ENCODE results near the gene SLC2A8. TPM values are rescaled to one million over a fixed set of nuclear protein-coding genes. Genes with fewer than 3 reads are reported as not detected.

Gene SLC2A8
- total RNA-seq, 1 donor from 2014 or later, result 75.7 TPM

DNA sequence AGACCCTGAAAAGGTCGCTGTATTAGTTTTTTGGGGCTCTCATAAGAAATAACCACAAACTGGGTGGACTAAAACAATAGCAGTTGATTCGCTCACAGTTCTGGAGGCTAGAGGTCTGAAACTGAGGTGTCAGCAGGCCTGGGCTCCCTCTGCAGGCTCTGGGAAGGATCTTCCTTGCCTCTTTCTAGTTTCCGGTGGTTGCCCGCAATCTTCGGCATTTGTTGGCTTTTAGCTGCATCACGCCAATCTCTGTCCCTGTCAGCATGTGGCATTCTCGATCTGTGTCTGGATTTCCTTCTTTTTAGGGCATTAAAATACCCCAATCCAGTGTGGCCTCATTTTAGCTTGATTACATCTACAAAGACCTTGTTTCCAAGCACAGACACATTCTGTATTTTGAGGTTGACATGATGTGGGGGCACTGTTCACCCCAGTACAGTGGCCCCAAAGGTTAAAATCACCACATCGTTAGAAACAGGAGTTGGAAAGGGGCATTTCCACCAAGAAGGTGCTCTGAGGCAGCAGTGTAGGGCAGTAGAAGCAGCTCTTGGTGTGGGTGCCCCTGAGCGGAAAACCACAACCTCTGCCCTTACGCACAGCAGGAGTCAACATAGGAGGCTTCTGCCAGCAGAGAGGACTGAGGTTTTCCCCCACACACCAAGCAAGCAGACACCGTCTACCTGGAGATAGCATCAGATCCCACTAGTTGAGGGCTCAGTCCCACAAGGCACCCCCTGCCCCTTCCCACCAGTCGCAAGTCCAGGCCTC lies 40.7 kb downstream of the SLC2A8 start:
- Histone ChIP-seq H3K4me3 (no peak overlapping the region), H3K27ac (no peak overlapping the region), H3K4me1 (no peaks in the 10 kb centered on the region), H3K9me3 (no peaks in the 10 kb centered on the region), H3K27me3 (no peaks in the 10 kb centered on the region), H3K36me3 (peaks cover 89 to 96% of the 10 kb centered on the region in 2 donors)
- TF ChIP-seq, protein P1, sequence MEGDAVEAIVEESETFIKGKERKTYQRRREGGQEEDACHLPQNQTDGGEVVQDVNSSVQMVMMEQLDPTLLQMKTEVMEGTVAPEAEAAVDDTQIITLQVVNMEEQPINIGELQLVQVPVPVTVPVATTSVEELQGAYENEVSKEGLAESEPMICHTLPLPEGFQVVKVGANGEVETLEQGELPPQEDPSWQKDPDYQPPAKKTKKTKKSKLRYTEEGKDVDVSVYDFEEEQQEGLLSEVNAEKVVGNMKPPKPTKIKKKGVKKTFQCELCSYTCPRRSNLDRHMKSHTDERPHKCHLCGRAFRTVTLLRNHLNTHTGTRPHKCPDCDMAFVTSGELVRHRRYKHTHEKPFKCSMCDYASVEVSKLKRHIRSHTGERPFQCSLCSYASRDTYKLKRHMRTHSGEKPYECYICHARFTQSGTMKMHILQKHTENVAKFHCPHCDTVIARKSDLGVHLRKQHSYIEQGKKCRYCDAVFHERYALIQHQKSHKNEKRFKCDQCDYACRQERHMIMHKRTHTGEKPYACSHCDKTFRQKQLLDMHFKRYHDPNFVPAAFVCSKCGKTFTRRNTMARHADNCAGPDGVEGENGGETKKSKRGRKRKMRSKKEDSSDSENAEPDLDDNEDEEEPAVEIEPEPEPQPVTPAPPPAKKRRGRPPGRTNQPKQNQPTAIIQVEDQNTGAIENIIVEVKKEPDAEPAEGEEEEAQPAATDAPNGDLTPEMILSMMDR (IDR thresholded peaks at IDR 0.05), result no peak
- intact Hi-C loops (cut with DNase I), result loop anchor here (2.0 kb wide), 1 partner anchor 29 kb away; no protein-coding TSS in a partner anchor
- DNase-seq (ENCODE audit: low spot score in 2 of 2), result peak in 1 of 2 donors; percentile 42

DNA sequence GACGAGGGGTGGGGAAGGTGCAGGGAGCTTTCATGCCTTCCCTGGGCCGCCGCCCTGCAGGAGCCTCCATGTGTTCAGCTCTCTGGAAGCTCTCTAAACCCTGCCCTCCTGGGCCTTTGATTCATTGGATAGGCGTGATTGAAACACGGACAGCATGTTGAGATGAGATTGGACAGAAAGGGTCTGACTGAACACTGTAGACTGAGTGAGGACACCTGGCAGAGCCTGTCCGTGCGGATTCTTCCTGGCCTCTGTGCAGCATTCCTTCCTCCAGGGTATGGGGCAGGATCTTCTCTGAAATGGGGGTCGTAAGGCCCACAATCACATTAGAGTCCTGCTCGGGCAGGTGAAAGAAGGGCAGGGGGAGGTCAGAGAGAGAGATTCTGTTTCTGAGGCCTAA lies 41.4 kb downstream of the SLC2A8 start:
- no peaks in the 10 kb centered on the region for H3K27me3 ChIP-seq
- TF ChIP-seq, protein P1 (IDR thresholded peaks at IDR 0.05), result no peak
- peak in 1 of 2 donors; percentile 49 for DNase-seq (ENCODE audit: low spot score in 2 of 2)
- H3K9me3 ChIP-seq, result no peaks in the 10 kb centered on the region
- no peak overlapping the region for H3K27ac ChIP-seq
- H3K4me3 ChIP-seq, result no peak overlapping the region
- intact Hi-C loops (cut with DNase I), result no loop called here
- H3K36me3 ChIP-seq, result peaks cover 91 to 98% of the 10 kb centered on the region in 2 donors
- no peaks in the 10 kb centered on the region for H3K4me1 ChIP-seq

DNA sequence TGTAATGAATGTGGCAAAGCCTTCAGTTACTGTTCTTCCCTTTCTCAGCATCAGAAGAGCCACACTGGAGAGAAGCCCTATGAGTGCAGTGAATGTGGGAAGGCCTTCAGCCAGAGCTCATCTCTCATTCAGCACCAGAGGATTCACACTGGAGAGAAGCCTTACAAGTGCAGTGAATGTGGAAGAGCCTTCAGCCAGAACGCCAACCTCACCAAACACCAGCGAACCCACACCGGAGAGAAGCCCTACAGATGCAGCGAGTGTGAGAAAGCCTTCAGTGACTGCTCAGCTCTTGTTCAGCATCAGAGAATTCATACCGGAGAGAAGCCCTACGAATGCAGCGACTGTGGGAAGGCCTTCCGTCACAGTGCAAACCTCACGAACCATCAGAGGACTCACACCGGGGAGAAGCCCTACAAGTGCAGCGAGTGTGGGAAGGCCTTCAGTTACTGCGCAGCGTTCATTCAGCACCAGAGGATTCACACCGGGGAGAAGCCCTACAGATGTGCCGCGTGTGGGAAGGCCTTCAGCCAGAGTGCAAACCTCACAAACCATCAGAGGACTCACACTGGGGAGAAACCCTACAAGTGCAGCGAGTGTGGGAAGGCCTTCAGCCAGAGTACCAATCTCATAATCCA lies 47.4 kb downstream of the SLC2A8 start:
- Histone ChIP-seq H3K4me1 (peaks cover 0 to 2% of the 10 kb centered on the region in 2 donors), H3K27ac (peak overlapping the region in 1 of 2 donors; percentile 7), H3K4me3 (no peak overlapping the region), H3K27me3 (no peaks in the 10 kb centered on the region), H3K36me3 (peaks cover 83 to 99% of the 10 kb centered on the region in 2 donors), H3K9me3 (no peaks in the 10 kb centered on the region)
- TF ChIP-seq, protein P1 (IDR thresholded peaks at IDR 0.05), result no peak
- no peak for DNase-seq (ENCODE audit: low spot score in 2 of 2)
- intact Hi-C loops (cut with DNase I), result no loop called here

DNA sequence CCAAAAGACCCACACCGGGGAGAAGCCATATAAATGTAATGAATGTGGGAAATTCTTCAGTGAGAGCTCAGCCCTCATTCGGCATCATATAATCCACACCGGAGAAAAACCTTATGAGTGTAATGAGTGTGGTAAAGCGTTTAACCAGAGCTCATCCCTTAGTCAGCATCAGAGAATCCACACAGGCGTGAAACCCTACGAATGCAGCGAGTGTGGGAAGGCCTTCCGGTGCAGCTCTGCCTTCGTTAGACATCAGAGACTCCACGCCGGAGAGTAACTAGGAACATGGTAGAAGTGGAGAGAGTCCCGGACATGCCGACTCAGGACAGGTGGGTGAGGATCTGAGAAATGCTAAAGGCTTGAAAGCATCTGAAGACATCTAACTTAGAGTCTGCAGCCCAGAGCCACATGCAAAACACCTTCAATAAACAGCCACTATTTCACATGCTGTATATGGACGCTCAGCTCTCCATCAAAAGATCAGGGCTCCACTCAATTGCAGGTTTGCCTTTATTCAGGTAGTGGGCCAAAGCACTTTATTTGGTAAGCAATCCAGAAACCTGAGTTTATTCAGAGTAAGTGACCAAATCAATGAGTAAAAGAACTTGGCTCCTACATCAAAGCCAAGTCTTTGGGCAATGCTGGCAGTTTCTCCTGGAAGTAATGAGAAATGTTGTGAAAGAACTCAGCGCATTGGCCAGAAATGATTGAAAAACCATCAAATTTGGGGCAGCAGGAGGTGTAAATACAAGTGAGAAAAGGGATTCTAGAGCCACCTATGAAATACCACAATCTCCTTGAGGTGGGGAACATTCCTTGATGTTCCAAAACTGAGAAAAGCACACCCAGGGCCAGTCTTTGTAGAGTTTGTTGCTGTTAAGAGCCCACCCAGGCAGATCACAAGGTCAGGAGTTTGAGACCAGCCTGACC lies 48.2 kb downstream of the SLC2A8 start:
- H3K9me3 ChIP-seq, result no peaks in the 10 kb centered on the region
- peak in 1 of 2 donors; percentile 46 for DNase-seq (ENCODE audit: low spot score in 2 of 2)
- intact Hi-C loops (cut with DNase I), result no loop called here
- TF ChIP-seq, protein P1 (IDR thresholded peaks at IDR 0.05), result no peak
- H3K27ac ChIP-seq, result no peak overlapping the region
- H3K36me3 ChIP-seq, result peaks cover 76 to 97% of the 10 kb centered on the region in 2 donors
- H3K4me1 ChIP-seq, result peaks cover 2 to 10% of the 10 kb centered on the region in 2 donors
- H3K27me3 ChIP-seq, result no peaks in the 10 kb centered on the region
- H3K4me3 ChIP-seq, result no peak overlapping the region

Measured in ascending aorta (tissue), 2 donors.